ENCODE results near the gene CTSH.

The CTSH gene

DNA sequence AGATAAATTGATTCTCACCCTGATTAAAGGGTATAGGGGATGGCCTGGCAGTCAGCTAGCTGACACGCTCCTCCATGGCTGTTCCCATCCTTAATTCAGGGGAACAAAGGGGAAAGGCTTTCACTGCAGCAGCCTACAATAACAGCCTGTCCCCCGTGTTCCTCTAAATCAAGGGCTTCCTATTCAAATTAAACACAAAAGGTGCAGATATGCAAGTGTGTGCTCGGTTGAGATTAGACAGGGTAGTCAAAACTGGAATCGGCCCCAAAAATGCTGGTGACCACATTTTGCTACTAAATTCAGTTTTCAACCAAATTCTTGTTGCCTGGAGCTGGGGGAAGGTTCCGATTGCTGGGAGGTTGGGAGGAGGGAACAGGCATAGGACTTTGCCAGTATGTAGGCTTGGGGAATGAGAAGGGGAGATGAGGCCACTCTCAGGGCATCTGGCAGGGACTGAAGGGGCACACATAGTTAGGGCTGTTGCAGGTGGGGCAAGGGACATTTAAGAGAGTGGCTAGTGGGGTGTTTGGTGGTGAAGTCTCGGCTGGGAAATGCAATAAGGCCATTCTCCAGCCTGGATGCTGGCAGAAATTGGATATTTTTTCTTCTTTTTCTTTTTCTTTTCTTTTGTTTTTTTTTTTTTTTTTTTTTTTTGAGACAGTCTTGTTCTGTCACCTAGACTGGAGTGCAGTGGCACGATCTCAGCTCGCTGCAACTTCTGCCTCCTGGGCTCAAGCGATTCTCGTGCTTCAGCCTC lies 32.9 kb upstream of the CTSH start:
- DNase-seq, result no peak

DNA sequence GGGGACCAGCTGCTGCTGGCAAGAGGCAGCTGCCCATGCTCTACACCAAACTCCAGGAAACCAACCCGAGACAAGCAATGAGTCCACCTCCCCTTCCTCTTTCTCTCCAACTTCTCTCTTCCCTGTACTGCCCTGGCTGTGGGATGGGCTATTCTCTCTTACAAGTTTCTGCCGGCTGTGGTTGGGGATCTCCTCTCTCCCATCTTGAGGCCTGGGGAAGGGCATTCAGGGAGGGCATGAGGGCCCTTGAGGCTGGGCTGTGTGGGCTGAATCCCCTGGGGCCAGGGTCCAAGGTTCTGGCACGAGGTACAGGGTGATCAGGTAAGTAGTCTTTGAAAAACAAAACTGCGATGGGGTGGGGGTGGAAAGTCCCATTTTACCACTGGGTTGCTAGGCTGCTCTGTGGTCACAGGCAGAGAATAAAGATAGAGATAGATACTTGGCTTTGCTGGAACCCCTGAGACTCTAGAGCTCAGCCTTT lies 32.3 kb upstream of the CTSH start:
- no peak for DNase-seq

DNA sequence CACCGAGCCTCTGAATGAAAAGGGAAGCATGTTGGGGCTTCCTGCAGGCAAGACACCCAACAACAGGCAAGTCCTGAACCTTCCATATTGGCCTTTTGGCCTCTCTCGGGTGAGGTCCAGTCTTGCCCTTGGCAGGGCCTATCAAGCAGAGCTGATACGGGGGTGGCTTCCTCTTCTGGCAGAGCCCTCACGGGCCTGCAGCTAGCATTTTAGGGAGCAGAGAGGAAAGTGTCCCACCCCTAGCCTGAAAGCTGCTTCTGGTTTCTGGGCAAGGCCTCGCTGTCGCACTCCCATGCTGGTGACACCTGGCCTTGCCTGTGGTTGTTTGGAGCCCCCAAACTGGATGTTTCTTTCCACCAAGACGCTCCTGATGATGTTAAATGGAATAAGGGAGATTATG lies 31.8 kb upstream of the CTSH start:
- DNase-seq, result no peak

DNA sequence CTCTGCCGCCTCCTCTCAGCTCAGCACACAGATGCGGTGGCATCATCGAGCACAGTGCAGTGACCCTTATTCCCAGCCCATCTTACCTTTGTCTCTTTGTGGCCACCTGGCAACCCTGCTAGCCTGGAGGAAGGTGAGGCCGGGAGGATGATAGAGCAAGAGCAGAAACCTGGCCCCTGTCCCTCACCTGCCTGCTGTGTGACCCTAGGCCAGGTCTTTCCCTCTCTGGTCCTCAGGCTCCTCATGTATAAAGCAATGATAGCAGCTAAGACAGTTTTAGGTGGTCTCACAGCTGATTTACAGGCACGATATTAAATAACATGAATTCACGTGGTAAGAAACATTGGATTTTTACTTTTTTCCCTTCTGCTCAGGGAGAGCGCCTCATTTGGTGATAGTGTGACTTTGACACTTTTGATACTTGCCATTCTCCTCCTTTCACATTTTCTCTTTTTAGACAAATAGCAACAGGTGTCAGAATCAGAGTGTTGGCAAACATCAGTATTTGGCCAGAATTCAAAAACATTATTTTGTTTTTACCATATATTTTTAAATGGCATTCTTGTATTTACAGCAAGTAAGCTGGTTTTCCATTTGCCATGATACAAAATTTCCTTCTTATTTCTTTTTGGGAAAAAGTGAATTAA lies 29.5 kb upstream of the CTSH start:
- DNase-seq, result no peak

DNA sequence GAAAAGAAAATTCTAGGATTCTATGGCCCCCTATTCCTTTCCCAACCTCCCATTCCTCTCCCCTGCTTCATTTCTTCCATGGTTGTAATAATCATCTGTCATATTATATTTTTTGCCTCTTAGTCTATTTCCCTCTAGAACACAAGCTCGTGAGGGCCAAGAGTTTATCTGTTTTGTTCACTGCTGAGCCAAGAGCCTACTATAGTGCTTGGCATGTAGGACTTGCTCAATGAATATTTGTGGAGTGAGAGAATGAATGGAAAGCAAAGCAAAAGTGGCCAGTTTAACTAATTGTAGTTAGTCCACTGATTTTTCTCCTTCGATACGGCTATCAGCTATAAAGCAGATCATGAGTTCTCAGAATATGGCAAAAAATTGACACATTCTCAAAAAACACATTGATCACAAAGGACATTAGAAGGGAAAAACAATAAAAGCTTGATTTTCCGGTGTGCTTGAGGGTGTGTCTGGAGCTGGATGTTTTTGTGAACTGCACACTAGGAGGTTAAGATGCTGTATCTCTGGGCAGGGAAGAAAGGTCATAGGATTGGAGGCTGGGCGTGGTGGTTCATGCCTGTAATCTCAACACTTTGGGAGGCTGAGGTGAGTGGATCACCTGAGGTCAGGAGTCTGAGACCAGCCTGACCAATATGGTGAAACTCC lies 25.0 kb upstream of the CTSH start:
- no peak for DNase-seq

DNA sequence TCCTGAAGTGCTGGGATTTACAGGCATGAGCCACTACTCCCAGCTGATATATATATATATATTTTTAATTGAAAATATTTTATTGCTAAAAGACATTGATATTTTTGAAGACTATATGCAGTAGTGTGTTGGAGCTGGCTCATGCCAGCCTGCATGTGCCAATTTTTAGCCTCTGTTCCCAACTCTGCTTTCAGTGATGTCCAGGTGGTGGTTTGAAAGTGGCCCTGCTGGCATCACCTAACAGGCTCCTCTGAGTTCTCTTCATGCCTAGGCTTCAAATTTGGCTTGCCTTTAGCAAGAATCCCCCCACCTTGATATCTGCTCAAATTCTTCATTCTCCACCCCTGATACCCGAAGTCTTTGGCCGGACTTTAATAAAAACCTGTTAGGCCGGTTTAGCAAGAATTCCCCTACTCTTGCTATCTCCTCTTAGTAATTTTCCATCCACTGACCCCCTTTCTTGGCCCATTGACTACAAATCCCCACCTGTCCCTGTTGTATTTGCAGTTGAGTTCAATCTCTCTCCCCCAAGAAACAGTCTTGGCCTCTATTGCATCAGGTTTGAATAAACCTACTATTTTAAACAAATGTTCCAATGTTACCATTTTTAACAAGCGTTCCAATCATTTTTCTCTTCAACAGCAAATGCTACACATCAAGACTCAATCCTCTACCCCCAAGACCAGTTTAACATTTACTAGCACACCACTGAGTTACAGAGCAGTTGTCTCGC lies 23.9 kb upstream of the CTSH start:
- DNase-seq, result no peak

DNA sequence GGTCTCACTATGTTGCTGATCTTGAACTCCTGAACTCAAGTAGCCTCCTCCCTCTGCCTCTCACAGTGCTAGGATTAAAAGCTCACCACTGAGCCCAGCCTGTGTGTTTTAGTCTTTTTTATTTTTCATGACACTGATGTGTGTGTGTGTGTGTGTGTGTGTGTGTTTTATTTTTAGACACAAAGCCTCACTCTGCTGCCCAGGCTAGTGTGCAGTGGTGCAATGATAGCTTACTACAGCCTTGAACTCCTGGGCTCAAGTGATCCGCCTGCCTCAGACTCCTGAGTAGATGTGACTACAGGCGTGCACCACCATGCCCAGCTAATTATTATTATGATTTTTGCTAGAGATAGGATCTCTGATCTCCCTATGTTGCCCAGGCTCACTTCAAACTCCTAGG lies 23.3 kb upstream of the CTSH start:
- DNase-seq, result no peak

DNA sequence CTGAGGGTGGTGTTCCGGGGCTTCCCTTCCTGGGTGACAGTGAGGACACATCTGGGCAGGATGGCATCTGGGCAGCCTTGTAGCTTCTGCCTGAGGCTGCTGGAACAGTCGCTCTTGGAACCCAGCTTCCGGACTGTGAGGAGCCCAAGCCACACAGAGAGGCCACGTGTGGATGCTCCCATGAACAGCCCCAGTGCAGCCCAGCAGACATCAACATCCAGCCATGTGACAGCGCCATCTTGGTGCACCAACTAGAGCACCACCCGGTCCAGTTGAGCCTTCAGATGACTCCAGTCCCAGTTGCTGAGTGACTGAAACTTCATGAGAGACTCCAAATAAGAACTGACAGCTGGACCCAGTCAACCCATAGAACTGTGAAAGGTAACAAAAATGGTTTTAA lies 15.5 kb upstream of the CTSH start:
- no peak for DNase-seq

DNA sequence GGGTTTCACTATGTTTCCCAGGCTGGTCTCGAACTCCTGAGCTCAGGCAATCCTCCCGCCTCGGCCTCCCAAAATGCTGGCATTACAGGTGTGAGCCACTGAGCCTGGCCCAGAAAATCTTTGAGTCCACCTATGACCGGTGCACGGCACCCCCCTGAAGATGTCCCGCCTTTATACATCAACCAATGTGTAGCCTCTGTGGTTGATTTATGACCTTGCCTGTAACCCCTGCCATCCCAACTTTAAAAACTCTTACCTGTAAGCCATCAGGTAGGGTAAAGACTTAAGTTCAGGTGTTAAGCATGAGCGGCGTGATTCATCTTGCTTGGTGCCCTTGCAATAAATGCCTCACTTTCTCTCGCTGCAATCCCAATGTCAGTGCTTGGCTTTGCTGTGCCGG lies 14.5 kb upstream of the CTSH start:
- no peak for DNase-seq

DNA sequence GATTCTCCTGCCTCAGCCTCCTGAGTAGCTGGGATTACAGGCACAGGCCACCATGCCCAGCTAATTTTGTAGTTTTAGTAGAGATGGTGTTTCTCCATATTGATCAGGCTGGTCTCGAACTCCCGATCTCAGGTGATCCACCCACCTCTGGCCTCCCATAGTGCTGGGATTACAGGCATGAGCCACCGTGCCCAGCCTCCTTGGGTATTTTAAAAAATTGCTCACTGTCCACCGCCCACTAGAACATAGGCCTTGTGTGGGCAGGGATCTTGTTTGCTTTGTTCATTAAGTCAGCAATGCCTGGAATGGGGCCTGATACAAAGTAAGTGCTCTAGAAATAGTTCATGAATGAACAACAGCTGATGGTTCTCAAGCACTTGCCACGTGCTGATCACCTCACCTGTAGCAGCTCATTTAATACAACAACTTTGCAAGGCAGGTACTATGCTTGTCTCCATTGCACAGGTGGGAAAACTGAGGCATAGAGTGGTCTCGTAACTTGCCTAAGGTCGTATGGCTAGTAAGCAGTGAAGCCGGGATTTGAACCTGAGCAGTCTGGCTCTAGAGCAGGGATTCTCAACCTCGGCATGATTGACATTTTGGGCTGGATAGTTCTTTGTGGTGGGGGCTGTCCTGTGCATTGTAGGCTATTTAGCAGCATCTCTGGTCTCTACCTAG lies 12.7 kb upstream of the CTSH start:
- DNase-seq, result no peak

DNA sequence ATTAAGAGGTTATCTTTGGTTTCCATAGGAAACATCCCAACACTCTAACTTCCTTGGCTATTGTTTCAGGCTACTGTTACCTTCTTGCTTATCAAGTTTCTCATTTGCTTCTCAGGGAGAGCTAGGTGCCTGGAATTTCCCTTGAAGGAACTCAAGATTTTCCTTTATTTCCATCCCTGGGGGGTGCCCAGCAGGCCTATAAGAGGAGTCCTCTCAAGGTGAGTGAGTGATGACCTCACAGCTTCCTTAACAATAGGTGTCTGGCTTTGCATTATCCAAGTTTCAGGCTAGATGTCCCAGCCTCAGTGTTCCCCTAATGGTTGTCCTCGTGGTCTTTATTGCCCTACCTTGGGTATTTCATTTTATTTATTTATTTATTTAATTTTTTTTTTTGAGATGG lies 12.1 kb upstream of the CTSH start:
- no peak for DNase-seq

DNA sequence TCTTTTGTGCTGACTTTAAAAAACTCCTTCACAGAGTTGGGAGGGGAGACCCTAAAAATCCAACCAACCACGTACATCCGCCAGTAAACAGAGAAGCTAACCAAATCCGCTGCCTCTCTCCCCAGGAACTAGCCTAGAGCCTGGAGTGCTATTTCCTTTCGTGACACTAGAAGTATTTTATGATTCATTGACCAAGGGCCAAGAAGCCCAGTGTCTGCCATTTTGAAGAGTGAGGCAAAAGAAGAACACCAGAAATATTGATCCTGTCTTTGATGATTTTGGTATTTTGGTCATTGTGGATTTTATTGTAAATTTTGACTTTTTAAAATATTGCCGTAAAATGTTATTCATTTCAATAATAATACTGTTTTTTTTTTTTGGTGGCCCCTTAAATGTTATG lies 10.5 kb upstream of the CTSH start:
- no peak for DNase-seq

DNA sequence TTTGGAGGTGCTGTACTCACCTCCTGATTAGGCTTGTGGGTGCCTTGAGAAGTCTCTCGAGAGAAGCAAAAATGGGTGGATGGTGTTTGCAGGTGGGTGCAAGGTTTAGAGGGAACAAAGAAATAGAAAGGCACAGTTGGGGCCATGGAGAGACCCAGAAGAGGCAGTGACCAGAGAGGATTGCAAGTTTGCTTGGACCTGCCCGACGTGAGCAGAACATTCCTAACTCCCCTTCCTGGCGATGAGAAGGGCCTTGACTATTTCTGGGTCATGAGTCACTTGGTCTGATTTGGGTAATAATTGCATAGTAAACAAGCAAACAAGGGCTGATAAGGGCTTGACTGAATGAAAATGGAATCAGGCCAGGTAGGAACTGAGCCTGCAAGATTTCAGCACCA lies 7.0 kb upstream of the CTSH start:
- no peak for DNase-seq

DNA sequence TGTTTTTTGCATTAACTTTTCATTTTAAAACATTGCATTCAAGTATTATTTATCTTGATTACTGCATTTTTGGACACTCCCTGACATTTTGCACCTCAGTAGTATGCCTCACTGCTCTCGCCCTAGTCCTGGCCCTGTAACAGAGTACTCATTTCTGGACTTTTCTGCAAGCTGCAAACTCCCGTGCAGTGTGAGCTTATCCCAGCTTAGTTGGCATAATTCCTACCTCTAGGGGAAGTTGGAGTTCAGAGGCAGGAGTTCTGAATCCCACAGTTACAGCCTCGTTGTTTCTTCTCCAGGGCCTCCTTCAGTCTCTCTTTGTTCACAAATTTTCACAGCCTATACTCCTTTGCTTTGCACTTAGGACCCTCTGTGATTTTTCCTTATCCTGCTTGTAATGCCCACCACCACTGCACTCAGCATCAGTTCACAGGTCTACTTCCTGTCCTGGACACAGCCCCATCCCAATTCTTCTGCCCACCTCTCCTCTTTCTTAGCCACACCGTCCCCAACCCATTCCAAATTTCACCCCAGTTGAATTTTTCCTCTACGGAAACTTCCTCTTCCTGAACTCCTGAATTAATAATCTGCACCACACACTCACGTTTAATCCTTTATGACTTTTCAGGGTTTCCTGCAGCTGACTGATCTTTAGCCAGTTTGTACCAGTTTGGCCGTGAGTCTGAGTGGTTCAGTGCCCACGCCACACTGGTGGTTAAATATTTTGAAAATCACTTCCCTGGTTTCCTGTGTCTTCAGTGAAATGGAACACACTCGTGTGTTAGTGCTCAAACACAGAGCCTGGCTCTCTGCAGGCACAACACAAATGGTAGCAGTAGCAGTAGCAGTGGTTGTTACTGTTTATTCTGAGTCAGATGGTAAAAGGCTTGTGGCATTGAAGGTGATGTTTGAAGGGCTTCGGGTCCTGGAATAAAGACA lies 6.3 kb upstream of the CTSH start:
- DNase-seq, result no peak

DNA sequence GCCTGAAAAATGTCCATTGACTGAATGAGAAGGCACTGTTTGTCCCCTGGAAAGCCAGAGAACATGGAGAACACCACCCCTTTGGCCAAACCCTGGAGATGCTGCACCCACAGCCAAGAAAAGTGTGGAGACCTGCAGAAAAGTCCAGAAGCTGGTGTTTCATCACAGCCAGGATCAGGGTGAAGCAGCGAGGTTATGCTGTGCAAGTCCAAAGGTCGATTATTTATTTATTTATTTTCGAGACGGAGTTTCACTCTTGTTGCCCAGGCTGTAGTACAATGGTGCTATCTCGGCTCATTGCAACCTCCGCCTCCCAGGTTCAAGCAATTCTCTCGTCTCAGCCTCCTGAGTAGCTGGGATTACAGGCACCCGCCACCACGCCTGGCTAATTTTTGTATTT lies 5.5 kb upstream of the CTSH start:
- DNase-seq, result no peak

DNA sequence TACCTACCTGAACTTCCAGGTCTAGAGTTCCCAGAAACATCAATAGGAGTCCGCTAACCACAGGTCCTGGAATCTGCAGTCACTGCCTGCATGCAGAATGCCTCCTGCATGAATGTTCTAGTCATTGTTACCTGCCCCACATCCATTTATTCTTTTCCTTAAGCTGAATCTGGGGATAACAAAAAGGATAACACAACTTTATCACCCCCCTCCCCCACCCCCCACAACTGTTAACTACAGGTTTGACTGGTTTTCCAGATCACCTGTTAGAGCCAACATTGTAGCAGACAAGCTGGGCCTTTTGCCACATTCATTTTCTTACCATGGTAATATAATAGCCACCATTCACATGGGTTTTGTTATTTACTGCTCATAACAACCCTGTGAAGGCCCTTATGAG lies 4.6 kb upstream of the CTSH start:
- no peak for DNase-seq

DNA sequence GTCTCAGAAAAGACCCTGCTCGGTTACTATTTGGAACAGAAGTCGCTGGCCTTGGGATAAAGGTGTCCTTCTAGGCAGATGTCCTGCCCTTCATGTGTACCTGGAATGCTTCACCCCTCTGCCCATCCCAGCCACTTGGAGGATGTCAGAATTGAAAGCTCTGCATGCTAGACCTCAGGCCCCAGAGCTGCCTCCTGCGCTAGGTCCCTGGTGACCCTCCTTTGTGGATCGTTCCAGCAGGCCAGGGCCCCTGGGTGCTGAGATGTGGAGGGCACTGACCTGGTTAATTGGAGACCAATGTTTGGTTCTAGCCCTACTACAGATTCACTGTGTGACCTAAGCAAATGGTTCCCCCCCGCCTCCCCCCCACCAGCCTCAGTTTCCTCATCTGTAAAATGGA lies 2.7 kb upstream of the CTSH start:
- DNase-seq, result no peak

DNA sequence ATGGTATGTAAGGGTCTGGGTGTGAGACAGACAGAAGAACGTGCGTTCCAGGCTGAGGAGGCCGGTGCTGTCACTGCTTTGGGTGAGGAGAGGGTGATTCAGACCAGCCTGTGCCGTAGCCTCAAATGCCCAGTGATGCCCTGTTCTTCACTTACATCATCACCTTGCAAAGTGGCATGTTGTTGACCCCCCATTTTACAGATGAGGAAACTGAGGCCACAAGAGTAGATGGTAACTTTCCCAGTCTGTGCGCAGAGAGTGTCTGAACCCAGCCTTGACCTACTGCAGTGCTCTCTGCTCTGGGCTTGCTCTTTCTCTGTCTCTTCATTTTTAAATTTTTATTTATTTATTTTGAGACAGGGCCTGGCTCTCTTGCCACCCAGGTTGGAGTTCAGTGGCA lies 1.6 kb upstream of the CTSH start:
- DNase-seq, result no peak

DNA sequence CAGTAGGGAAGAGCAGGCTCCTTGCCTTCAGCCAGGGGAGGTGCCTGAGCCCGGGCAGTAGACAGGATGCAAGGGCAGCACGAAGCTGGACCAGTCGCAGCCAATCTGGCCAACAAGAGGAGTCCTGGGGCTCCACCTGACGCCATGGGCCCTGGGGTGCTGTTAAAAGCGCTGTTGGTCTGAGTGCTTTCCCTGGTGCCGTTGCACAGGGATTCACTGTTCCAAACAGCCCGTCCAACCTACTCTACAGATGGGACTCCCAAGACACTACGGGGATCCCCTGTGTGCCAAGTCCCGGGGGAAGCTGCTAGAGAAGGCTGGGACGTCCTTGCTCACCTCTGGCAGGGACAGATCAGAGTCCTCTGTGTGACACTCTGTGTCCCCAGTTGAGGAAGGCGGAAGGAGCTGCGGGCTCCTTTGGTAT lies 632 bp downstream of the CTSH start:
- no peak for DNase-seq

DNA sequence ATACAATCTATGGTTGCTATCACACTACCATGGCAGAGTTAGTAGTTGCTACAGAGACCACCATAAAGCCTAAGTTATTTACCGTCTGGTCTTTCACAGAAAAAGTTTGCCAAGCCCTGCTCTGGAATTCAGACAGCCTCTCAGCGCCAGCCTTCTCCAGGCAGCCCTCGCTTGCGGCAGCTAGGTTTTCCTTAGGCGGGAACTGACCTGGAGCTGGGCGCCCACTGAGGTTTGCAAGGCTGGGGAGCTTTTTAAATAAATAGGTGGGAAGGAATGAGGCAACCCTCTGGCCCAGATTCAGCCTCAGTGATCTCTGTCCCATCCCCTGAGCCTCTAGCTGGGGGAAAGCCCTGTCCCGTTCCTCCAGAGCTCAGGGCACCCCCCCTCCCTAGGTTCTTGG lies 1.2 kb downstream of the CTSH start:
- DNase-seq, result no peak

DNA sequence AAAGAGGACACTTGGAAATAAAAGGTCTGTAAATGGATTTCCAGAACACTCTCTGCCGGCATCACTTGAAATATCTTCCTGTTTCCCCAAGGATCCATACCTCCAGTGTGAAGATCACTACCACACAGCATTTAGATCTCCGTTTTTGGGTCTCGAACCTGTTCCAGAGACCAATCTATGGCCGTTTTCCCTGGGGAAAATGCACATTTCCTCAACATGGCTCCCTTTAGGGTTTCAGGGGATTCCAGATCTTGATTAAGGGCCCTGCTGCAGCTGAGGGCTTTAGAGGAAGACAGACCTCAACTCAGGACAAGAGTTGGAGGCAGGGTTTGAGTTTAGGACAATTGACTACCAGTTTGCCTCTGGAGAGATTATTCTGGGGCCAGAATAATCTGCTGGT lies 2.1 kb downstream of the CTSH start:
- no peak for DNase-seq
